HG03575 (cell line): ENCODE data around the gene IMMP2L.

ENCODE experiments used
- ATAC-seq: cut with Tn5 transposase; IDR thresholded peaks from one replicate; pipeline ENCODE4 v1.9.1; 2021; ENCODE audit not compliant: unreplicated experiment, insufficient number of reproducible peaks, low FRiP score; ENCODE audit errors: extremely low read depth

Gene IMMP2L

DNA sequence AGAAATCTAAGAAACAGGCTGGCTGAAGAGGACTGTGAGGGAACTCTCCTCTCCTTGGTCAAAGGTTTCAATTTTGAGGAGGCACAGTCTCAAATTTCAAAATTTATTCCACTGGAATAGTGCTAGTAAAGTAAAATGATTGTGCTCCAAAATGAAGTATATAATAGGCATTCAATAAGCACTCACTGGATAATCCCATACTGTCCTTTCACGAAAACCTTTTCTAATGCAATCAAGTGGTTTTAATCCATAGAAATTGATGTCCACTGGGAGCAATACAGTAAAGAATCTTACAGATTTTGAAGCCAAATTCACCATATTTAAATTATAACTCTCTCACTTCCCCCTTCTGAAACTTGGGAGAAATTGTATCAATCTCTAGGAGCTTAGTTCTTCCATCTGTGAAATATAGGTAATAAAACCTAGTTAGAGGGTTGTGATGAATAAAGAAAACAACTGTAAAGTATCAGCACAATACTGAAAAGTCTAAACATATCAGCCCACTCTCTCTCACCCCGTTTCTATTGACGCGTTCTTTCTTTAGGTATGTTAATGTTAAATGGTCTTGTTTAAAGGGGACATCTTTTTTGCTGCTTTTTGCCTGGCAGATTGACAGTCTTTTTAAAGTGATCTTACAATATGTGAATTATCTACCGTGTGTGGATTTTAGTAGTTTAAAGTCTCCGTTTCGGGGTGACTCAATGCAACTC, 512.2 kb downstream of the IMMP2L start:
- no peak for ATAC-seq

DNA sequence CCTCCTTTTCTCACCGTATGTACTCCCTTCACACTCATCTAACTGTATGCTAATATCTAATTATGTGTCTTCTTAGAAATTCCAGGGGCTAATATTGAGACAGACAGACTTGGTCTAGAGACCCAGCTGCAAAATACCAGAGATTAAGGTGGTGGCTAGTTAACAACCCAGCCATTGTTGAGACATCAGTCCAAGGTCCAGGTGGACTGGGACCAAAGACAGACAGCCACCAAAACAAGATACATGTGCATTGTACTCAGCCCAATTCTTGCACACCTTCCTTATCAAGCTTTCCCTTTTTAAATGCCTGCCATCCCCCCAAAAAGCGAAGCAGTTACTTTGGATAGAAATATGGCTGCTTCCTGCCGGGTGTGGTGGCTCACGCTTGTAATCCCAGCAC, 514.7 kb downstream of the IMMP2L start:
- ATAC-seq = no peak

DNA sequence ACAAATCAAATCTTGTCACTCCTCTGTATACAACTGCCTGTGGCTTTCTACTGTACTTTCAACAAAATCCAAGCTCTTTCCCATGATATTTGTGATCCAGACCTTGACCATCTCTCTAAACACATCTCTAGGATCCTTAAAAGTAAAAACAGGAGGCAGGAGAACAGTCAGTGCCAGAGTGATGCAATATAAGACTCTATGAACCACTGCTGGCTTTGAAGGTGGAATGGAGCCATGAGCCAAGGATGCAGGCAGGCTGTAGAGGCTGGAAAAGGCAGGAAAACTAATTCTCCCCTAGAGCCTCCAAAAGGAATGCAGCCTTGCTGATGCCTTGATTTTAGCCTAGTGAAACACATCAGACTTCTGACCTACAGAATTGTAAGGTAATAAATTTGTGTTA, 516.8 kb downstream of the IMMP2L start:
- no peak for ATAC-seq

DNA sequence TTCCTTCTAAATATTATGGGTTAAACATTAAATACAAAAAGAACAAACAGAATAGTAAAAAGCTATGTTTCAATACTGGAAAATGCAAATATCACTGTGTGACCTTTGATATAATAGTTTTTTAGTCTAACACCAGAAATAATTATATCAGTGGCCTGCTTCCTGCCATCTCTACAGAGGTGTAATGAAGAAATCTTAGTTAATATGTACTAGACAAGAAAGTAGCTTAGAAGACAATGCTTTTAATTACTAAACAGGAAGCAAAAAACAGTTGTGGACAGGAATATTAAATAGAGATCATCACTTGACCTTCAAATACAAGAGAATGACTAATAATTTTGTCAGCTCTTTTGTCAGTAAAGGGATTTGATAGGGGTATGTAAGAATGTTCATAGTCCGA, 518.7 kb downstream of the IMMP2L start:
- ATAC-seq = peak; percentile 90

DNA sequence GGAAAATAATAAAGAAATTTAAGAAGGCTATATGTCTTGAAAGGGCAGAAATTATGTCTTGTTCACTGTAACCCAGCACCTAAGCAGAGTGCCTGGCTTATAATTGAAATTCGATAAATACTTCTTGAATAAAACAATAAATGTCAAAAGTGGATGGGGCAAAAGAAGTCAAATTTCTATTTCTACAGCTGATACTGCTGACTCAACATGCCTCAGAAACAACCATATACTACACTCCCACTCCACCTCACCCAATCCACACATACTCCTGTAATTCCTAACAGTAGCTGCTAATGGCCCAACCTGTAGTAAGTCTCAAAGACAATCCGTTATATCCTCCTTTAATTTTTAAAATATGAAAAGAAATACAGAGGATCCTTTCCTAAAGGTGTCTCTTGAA, 519.5 kb downstream of the IMMP2L start:
- no peak for ATAC-seq

DNA sequence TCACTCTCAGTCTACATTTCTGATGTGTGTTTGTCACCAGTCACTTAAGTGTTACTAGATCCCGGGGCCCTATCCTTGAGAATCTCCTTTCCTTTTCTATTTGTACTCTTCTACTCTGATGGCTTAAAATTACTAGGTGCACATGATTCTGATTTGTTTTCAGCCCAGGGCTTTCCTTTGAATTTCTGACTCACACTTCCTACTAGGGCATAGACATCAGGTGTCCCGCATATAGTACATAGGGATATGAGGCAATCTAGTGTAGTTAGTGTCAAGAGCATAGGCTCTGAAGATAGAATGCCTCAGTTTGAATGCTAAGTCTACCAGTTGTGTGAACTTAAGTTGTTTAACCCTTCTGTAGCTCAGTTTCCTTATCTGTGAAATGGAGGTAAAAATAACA, 520.7 kb downstream of the IMMP2L start:
- no peak for ATAC-seq

DNA sequence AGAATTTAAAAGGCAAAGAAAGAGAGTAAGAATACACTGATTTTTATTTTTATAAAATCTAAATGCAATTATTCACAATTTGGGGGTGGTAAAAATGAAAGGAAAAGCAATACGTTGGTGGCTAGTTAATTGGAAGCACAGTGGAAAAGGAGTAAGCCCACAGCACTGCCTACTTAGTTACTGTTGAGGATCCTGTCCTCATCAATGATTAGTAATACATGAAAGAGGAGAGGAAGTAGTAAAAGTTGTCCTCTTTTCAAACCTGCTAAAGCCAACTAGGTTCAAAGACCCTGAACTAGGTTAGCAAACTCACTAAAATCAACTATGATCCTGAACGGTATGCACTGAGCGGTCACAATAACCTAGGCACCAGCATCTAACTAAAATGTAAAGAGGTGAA, 524.1 kb downstream of the IMMP2L start:
- ATAC-seq = no peak

DNA sequence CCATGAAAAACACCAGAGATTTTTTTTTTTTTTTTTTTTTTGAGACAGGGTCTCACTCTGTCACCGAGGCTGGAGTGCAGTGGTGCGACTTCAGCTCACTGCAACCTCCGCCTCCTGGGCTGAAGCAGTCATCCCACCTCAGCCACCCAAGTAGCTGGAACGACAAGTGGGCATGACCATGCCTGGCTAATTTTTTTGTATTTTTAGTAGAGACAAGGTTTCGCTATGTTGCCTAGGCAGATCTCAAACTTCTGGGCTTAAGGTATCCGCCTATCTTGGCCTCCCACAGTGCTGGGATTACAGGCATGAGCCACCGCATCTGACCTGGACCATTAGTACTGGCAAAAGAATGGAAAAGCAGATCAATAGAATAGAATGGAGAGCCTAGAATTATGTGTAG, 530.4 kb downstream of the IMMP2L start:
- no peak for ATAC-seq

DNA sequence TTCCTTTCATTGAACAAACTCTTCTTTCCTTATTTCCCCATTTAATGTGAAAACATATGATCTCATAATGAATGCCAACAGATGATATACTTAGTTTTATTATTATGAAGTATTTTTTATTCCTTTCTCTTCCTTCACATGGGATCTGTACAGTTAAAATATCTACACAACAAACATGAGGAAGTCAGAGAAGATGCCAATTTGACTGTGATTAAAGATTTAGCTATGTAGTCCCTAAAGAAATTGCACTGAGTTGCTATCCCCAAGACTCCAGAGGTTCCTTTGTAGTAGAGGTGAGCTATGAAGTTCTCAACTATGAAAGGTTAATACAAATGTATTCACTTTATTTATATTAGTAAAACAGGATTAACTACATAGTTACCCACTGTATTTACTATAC, 532.0 kb downstream of the IMMP2L start:
- no peak for ATAC-seq

DNA sequence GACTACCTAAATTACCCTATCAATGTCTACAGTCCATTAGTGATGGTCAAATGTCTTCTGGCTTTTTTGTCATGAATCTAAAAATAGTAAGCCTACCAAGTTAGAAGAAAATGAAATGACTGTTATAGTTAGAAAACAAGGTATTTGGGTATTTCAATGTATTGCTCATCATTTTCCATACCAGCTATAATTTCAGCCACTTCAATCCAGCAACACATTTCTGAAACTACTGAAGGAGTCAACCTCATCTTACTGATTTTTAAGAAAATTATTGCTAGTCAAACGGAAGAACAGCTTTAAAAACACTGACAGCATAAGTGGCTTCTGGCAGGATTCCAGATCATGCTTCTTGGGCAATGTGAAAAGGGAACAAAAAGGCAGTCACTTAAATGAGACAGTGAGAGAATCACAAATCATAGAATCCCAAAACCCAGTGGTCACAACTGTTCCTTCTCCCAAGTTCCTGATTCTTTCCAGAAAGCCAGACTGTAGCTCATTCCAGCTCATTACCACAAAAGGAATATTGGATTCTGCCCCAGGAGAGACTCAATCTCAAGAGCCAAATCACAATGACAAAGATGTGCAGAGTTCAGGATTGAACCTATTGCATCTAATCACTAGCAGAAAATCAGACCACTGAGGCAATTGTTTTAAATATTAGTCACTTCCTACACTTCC, 532.6 kb downstream of the IMMP2L start:
- no peak for ATAC-seq

DNA sequence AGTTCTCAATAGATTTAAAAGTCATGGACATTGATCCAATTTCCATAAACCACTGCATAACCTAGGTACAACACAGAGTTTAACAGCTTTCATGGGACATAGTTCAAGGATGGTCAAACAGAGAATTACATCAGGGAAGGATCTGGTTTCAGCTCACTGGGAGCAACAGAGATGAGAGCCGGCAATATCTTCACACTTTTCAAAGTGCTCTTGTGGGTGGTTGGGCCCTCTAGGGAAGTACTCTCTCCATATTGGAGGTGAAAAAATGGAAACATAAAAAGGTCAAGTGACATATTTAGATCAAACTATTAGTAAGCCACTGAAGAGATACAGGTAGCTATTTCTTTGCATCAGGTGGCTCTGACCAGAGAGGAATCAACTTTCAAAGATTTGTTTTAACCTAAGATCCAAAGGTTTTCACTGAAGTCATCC, 533.1 kb downstream of the IMMP2L start:
- ATAC-seq = no peak

DNA sequence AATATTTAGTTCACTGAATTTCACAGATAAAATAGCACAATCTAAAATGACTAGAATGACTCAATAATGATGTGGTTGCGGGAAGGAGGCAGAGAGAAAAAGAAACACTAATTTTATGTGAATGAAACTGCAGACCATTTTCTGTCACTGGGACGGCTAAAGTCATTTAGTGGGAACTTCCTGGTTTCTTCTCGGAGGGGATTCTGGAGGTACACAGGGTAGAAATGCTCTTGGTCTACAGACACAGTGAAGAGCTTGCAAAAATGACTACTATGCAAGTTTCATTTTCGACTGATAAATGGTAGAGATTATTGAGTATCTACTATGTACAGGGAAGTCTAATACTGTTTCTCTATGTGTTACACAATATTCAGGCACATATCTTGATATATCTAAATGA, 534.9 kb downstream of the IMMP2L start:
- no peak for ATAC-seq

DNA sequence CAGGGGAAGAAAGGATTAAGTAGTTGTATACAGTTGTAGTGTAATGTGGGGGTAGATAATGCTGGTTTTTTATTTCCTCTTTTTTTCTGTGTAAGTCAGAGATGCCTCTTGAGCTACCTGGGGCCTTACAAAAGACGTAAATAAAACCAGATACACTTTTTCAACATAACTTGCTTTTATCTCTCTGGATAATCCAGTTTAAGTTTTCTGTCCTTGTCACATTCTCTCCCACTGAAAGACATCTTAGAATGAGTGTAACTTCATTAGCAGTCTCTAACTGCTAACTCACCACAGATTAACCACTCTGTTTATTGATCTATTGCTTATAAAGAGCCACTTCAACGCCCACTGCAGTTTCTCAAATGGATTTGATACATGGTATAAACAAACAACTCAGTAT, 535.5 kb downstream of the IMMP2L start:
- no peak for ATAC-seq

DNA sequence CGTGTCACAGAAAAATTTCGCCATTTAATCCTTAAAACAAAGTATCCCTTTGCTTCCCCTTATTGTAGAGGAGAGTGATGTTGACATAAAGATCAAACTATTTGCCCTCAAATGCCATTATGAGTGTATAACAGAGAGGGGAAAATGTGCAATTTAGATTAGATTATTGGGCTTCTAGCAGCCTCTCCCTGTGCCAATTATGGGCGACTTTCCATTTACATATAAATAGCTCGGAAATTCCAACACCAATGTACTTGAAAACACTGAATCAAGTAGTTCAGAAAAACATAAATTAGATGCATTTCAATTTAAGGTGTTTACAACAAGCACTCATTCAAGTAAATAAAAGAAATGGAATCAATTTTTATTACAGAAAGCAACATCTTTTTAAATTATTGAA, 535.9 kb downstream of the IMMP2L start:
- no peak for ATAC-seq

DNA sequence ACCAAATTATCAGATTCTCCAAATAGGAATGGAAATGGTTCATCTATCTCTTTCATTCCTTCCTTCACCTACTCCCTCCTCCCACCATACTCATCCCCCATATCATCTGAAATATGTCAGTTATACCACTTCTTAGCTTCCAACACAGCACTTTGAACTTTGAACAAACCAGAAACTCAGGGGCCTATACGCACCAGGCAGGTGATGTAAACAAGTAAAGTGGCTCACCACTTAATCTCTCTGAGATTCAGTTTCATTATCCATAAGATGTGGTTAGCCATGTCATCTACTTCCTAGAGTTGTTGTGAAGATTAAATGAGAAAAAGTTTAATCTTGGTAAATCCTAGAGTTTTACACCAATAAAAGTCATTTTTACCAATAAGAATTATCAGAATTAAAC, 537.3 kb downstream of the IMMP2L start:
- ATAC-seq = no peak

DNA sequence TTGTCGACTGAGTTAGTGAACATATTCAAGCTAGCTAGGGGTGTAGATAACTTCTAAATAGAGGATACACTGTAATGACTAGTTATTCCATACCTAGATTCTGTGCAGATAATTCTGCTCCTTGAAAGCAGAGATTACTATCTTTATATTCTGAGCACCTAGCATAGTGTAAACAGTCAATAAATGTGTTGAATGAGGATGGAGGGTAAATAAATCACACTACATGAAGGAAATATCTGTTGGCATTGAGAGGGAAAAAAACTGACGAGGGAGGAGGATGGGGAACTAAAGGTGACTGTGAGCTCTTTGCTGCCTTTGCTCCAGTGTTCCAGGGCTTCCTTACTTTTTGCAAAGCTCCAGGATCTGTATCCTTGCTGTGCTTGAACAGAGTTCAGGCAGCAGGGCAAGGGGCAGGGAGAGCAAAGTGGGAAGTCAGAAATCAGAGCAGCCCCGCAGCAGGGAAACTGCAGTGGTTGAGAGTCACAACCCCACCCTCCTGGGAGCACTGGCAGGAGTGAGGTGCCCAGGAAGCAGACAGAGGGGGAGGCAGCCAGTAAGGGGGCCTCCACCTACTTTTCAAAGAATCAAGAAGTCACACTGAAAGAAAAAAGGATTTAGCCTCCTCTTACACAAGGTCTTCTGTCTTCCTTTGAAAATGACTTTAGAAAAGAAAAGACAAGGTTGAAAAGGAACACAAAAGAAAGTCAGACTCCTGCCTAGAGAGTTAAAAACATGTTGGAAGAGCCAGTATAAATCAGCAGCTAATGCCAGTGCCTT, 543.1 kb downstream of the IMMP2L start:
- ATAC-seq = no peak

DNA sequence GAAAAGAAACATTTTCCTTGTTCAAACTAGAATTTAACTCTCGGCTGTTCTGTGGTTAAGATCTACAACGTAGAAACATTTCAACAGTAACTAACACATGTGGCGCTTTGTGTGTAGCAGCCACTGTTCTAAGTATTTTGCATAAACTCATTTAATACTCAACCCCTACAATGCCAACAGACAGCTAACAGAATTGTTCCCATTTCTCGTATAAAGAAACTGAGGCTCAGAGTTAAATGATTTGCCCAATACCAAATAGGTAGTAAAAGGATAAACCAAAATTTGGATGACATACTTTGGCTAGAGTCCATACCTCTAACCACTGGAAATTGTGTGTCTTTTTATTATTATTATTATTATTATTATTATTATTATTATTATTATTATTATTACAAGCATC, 543.8 kb downstream of the IMMP2L start:
- ATAC-seq = no peak

DNA sequence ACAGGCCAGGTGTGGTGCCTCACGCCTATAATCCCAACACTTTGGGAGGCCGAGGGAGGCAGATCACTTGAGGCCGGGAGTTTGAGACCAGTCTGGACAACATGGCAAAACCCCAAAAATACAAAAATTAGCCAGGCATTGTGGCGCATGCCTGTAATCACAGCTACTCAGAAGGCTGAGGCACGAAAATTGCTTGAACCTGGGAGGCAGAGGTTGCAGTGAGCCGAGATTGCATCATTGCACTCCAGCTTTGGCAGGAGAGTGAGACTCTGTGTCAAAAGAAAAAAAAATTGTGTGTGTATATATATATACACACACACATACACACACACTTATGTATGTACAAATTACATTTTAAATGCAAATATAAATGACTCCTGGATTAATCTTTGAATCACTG, 548.2 kb downstream of the IMMP2L start:
- no peak for ATAC-seq

DNA sequence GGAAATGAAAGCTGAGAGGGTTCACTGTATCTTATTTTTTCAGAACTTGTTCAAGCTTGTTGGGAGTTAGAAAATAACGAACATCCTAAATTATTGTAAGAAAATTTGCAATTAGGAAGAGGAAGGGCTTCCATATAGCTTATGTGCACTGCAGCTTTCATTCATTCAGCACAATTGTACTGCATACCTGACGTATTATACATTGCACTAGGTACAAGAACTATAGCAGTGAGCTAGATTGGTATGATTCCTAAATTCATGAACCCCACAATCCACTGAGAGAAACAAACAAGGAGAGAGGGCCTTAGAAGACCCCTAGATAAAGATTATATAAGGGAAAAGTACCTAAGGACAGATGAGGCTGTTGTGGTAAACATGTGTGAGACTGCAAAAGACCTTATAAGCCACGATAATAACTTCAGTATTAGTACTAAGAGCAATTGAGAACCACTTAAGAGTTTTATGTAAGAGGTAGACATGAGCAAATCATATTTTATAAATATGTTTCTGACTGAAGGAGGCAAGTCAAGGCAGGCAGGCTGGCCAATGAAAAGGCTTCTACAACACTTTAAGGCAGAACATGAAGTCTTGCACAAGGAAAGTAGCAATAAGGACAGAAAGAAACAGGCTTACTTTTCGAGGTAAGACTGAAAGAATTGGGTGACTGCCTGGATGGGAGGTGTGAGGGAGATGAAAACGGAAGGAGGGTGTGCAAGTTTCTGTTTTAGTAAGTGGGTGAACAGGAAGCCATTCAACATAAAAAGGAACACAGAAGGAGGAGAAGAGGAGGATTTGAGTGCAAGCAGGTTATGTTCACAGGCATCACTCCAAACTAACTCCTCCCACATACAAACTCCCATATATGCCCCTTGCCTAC, 549.3 kb downstream of the IMMP2L start:
- peak; percentile 96 for ATAC-seq
